GM21367 (cell line): ENCODE measurements around the gene TNFRSF18.

ENCODE experiments used
- ATAC-seq: cut with Tn5 transposase; IDR thresholded peaks from one replicate; pipeline ENCODE4 v1.9.1; 2021; ENCODE audit not compliant: unreplicated experiment

Gene TNFRSF18

GRCh38 chr1:1213345-1214265 lies 7.2 kb upstream of the TNFRSF18 start, which contains the start of gene TNFRSF4:
Gene TNFRSF4 (minus strand): TSS chr1:1214153. CDS start chr1:1214127, 26 bp downstream.
- no peak for ATAC-seq

GRCh38 chr1:1212780-1213344 lies 6.5 kb upstream of the TNFRSF18 start:
- ATAC-seq: no peak

- no peak for ATAC-seq
These were observed 5.4 kb upstream of the TNFRSF18 start for GRCh38 chr1:1211541-1212441.

GRCh38 chr1:1210726-1211540 lies 4.5 kb upstream of the TNFRSF18 start:
- no peak for ATAC-seq

- ATAC-seq: no peak
These were observed 2.5 kb upstream of the TNFRSF18 start for GRCh38 chr1:1208713-1209433.

- ATAC-seq: no peak
These were observed 1.1 kb upstream of the TNFRSF18 start for GRCh38 chr1:1207571-1207892.

- ATAC-seq: no peak
These were observed 657 bp upstream of the TNFRSF18 start for GRCh38 chr1:1206966-1207531.

GRCh38 chr1:1205769-1206375 lies 520 bp downstream of the TNFRSF18 start:
- ATAC-seq: no peak

- no peak for ATAC-seq
These were observed 1.2 kb downstream of the TNFRSF18 start for GRCh38 chr1:1204998-1205768.

- no peak for ATAC-seq
These were observed 1.9 kb downstream of the TNFRSF18 start for GRCh38 chr1:1204425-1204920.

GRCh38 chr1:1203561-1204424 lies 2.6 kb downstream of the TNFRSF18 start:
- ATAC-seq: no peak

- ATAC-seq: no peak
These were observed 3.4 kb downstream of the TNFRSF18 start for GRCh38 chr1:1202831-1203560.

GRCh38 chr1:1200876-1201810 lies 5.2 kb downstream of the TNFRSF18 start:
- peak; percentile 40 for ATAC-seq

- ATAC-seq: no peak
These were observed 6.2 kb downstream of the TNFRSF18 start for GRCh38 chr1:1199961-1200875.
